ENCODE data around the gene ETNK1.

Gene ETNK1

DNA sequence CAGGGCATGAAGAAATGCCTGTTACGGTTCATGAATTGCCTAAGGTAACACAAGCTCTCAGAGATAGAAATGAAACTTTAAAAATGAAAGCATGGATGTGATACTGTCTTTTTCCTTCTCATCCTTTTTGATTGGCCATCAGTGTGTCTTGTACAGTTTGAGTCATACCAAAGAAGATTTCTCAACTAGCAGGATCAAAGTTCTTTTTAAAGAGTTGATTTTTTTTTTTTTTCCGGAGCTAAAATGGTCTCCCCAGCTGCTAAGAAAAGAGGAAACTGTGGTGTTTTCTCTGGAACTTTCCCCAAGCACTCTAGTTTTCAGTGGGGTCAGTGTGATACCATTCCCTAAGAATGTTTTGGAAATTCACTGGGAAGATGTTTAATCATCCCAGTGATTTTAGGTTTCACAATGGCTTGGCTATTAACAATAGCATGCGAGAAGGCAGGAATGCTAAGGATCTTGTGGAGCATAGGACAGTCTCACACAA is 105.0 kb downstream of the ETNK1 start:
- Histone ChIP-seq H3K4me3 (ENCODE audit: low read depth, low read length) (no peak overlapping the region), H3K9me3 (no peaks in the 10 kb centered on the region), H3K27me3 (no peaks in the 10 kb centered on the region), H3K36me3 (no peaks in the 10 kb centered on the region), H3K4me1 (no peaks in the 10 kb centered on the region)
- TF ChIP-seq, protein P1, sequence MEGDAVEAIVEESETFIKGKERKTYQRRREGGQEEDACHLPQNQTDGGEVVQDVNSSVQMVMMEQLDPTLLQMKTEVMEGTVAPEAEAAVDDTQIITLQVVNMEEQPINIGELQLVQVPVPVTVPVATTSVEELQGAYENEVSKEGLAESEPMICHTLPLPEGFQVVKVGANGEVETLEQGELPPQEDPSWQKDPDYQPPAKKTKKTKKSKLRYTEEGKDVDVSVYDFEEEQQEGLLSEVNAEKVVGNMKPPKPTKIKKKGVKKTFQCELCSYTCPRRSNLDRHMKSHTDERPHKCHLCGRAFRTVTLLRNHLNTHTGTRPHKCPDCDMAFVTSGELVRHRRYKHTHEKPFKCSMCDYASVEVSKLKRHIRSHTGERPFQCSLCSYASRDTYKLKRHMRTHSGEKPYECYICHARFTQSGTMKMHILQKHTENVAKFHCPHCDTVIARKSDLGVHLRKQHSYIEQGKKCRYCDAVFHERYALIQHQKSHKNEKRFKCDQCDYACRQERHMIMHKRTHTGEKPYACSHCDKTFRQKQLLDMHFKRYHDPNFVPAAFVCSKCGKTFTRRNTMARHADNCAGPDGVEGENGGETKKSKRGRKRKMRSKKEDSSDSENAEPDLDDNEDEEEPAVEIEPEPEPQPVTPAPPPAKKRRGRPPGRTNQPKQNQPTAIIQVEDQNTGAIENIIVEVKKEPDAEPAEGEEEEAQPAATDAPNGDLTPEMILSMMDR (IDR thresholded peaks at IDR 0.05; ENCODE audit: low read depth, low read length): no peak
- DNase-seq: no peak

DNA sequence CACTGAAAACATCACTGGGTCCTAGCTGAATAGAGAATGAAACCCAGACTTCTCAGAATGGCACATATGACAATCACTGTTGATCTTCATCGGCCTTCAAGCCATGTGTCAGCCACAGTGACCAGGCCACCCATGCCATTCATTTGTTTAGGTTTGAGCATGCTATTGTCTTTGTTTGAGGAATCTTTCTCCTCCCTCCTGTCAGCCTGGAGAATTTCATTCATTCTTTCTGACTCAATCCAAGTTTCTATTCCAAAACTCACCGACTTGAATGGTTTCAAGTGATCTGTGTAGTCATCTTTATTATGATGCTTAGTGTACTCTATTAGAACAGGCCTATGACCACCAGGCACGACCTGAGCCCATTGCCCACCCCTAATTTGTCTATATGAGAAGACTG is 106.3 kb downstream of the ETNK1 start:
- TF ChIP-seq, protein P1 (IDR thresholded peaks at IDR 0.05; ENCODE audit: low read depth, low read length): no peak
- no peaks in the 10 kb centered on the region for H3K9me3 ChIP-seq
- no peak for DNase-seq
- no peaks in the 10 kb centered on the region for H3K4me1 ChIP-seq
- H3K27me3 ChIP-seq: no peaks in the 10 kb centered on the region
- H3K36me3 ChIP-seq: no peaks in the 10 kb centered on the region
- no peak overlapping the region for H3K4me3 ChIP-seq (ENCODE audit: low read depth, low read length)

DNA sequence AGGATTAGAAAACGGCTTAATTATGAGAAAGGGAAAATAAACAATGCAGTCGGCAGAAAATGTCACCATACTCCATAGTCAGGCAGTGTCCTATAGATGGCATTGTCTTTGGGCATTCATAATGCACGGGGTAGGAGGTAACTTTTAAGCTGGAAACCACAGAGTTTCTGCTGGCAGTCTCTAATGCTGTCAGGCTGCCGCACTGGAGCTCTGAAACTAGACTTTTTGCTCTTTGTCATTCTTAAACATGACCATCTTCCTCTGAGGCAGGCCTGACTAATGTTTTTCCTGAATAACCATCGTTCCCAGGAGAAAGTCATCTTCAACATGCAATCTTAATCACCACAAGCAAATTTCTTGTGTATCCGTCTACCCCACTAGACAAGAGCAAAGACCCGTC is 108.8 kb downstream of the ETNK1 start:
- no peak for DNase-seq
- Histone ChIP-seq H3K4me3 (ENCODE audit: low read depth, low read length) (no peak overlapping the region), H3K9me3 (no peaks in the 10 kb centered on the region), H3K27me3 (no peaks in the 10 kb centered on the region), H3K4me1 (no peaks in the 10 kb centered on the region), H3K36me3 (no peaks in the 10 kb centered on the region)
- TF ChIP-seq, protein P1 (IDR thresholded peaks at IDR 0.05; ENCODE audit: low read depth, low read length): peak; percentile 3; the same call in 1 of the 2 replicates

DNA sequence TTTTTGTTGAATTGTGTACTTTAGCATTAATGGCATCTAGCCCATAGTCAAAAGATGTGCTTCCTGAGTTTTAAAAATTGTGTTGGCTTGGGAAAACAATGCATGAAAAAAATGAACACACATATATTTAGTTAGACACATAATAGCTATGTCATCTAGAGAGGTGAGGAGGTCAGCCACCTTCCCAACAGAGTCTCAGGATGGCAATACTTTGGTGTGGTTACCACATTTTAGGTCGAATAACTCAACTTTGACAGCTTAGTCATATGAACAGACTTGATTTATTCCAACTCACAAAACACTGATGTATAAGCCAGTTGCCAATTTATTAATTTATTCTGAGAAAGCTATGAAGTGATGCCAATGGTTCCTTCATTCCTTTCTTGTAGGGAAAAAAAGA is 114.0 kb downstream of the ETNK1 start:
- Histone ChIP-seq H3K27me3 (no peaks in the 10 kb centered on the region), H3K4me3 (ENCODE audit: low read depth, low read length) (no peak overlapping the region)
- TF ChIP-seq, protein P1 (IDR thresholded peaks at IDR 0.05; ENCODE audit: low read depth, low read length): no peak

More for the DNA sequence above, 114.0 kb downstream of the ETNK1 start:
- H3K9me3 ChIP-seq: no peaks in the 10 kb centered on the region
- DNase-seq: no peak
- H3K36me3 ChIP-seq: no peaks in the 10 kb centered on the region
- H3K4me1 ChIP-seq: no peaks in the 10 kb centered on the region

All from BE2C (cell line).